C4-2B (cell line): ENCODE results near the gene XIRP2.

Experiments used
- H3K27ac ChIP-seq: fragments of 450-650 bp; 2 replicates; pipeline ENCODE4 v1.5.1; 2017
- CTCF ChIP-seq: fragments of 450-650 bp; conservative IDR thresholded peaks from 2 replicates; pipeline ENCODE4 v1.5.1; 2017; ENCODE audit warnings: mild to moderate bottlenecking
- ZFX ChIP-seq: fragments of 450-650 bp; IDR thresholded peaks from 2 replicates; pipeline ENCODE4 v1.6.1; 2017

Gene XIRP2

GRCh38 chr2:167287212-167287611, 398.9 kb downstream of the XIRP2 start:
- H3K27ac ChIP-seq, result no peak overlapping the region
- TF ChIP-seq ZFX (no peak), CTCF (no peak)

GRCh38 chr2:167289651-167290410, 401.6 kb downstream of the XIRP2 start:
- H3K27ac ChIP-seq, result no peak overlapping the region
- no peak for TF ChIP-seq ZFX
- TF ChIP-seq CTCF, result no peak

DNA sequence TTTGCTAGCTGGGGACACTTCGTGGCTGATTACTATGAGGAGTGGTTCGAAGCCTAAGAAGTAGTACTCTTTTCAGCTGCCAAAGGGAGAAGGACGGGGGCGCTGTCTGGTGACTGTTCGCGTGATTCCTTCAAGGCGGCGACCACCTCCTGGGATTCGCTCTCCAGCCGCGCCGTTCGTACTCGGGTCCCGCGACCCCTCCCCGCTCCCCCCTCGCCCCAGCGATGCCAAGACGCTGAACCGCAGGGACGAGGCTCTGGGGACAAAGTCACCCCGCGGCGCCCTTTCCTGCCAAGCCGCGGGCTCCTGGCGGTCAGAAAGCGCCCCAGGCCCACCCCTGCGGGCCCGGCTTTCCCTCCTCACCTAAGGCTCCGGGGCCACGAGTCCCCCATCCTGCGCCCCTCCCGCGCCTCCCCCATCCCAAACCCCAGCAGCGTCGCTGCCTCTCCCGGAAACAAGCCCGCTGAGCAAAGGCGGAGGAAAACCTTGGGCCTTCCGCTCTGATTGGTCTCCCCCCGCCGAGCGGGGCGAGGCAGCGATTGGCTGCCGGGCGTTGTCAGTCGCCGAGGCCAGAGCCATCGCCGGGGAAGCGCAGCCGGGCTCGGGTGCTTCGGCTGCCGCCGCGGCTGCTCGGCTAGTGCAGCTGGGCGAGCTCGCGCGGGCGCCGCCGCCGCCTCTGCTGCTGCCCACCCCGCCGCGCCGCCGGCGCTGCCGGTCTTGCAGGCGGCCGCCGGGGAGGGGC, 404.3 kb downstream of the XIRP2 start, which contains the start of gene B3GALT1:
B3GALT1 (plus strand) TSS at position 572 of the 742 bp plus-strand sequence.
- peak within 1 kb of the TSS; percentile 50; the same call in 1 of the 2 replicates for H3K27ac ChIP-seq
- peak; percentile 45 for TF ChIP-seq CTCF
- no peak for TF ChIP-seq ZFX

GRCh38 chr2:167293172-167293781, 405.0 kb downstream of the XIRP2 start:
- TF ChIP-seq CTCF (no peak), ZFX (no peak)
- H3K27ac ChIP-seq, result peak overlapping the region; percentile 50; the same call in 1 of the 2 replicates

GRCh38 chr2:167293943-167294775, 405.9 kb downstream of the XIRP2 start:
- no peak overlapping the region for H3K27ac ChIP-seq
- no peak for TF ChIP-seq ZFX
- no peak for TF ChIP-seq CTCF

GRCh38 chr2:167294776-167295140, 406.5 kb downstream of the XIRP2 start:
- TF ChIP-seq ZFX (no peak), CTCF (no peak)
- no peak overlapping the region for H3K27ac ChIP-seq
